Thyroid gland (tissue), 4 donors: ENCODE data around the gene TCF3. TPM values are rescaled to one million over a fixed set of nuclear protein-coding genes. Genes with fewer than 3 reads are reported as not detected.
A peak's percentile ranks its signal among the peaks of the same experiment; 100 is the strongest.

ENCODE experiments used
- DNase-seq, 2 donors: peaks; one replicate each; pipeline ENCODE4 v3.0.0-alpha.2; 2019
- H3K27ac ChIP-seq, 3 donors: fragments of 200-600 bp; sonication (generic); 1 replicate in 2 of 3; 2 replicates in 1 of 3; pipeline ENCODE4 v1.5.1; 2016 to 2019; ENCODE audit warnings: mild to moderate bottlenecking in 1 of 3, moderate library complexity in 1 of 3
- H3K27me3 ChIP-seq: fragments of 200-600 bp; sonication (generic); one replicate; pipeline ENCODE4 v1.5.1; 2019
- H3K36me3 ChIP-seq, 2 donors: fragments of 200-600 bp; sonication (generic); one replicate each; pipeline ENCODE4 v1.5.1; 2016 to 2019
- H3K4me1 ChIP-seq, 2 donors: fragments of 200-600 bp; sonication (generic); one replicate each; pipeline ENCODE4 v1.5.1; 2017 to 2019
- H3K4me3 ChIP-seq, 3 donors: fragments of 200-600 bp; sonication (generic); replicated peaks in 1 of 3; 1 replicate in 2 of 3; 2 replicates in 1 of 3; pipeline ENCODE4 v1.5.1; 2016; ENCODE audit warnings: mild to moderate bottlenecking in 1 of 3
- H3K9me3 ChIP-seq: fragments of 200-600 bp; sonication (generic); one replicate; pipeline ENCODE4 v1.5.1; 2017
- CTCF ChIP-seq, 6 experiments: fragments of 200-600 bp in 3 of 6; fragments of 450-650 bp in 3 of 6; sonication (generic) in 3 of 6; IDR thresholded peaks; one replicate each; pipeline ENCODE4 v1.5.1; 2016 to 2019; ENCODE audit warnings: antibody characterized with exemption in 6 of 6, mild to moderate bottlenecking in 2 of 6, inconsistent platforms in 1 of 6, moderate library complexity in 1 of 6
- POLR2A ChIP-seq, 2 donors: fragments of 450-650 bp; IDR thresholded peaks; one replicate each; pipeline ENCODE4 v1.6.1; 2017; ENCODE audit warnings: antibody characterized with exemption in 2 of 2, mild to moderate bottlenecking in 2 of 2, moderate library complexity in 1 of 2
- WGBS, 2 donors: methylation state at CpG; one replicate each; pipeline ENCODE4 v1.1.5; 2017; 5-methylcytosine and 5-hydroxymethylcytosine counted together
- intact Hi-C: fragments of 100-400 bp; cut with DNase I; formaldehyde crosslinking; loops from one replicate; pipeline ENCODE4 v1.15.1; 2023
- total RNA-seq, 4 donors: library from RNA; depleted of rRNA; stranded (reverse); fragments of >200 nt; gene quantifications; one replicate each; pipeline ENCODE4 v1.2.3, GENCODE V29; 2016

TCF3 gene
- total RNA-seq, 4 donors from 2014 or later: 28.6 to 70.6 (median 43.8) TPM

- no peak overlapping the region for H3K4me3 ChIP-seq
- TF ChIP-seq POLR2A (IDR thresholded peaks at IDR 0.05): no peak
- TF ChIP-seq CTCF (IDR thresholded peaks at IDR 0.05): no peak
- H3K4me1 ChIP-seq: peaks cover 30 to 37% of the 10 kb centered on the region in 2 donors
- no peak for DNase-seq
- intact Hi-C loops: loop anchor here (2.0 kb wide), 1 partner anchor 43 kb away; no protein-coding TSS in a partner anchor
- peak overlapping the region in 1 of 3 donors; percentile 80 for H3K27ac ChIP-seq
- H3K9me3 ChIP-seq: no peaks in the 10 kb centered on the region
- WGBS, 2 donors: 89 to 90% methylated on average over 19 of the region's 20 CpGs
- H3K27me3 ChIP-seq: no peaks in the 10 kb centered on the region
- no peaks in the 10 kb centered on the region for H3K36me3 ChIP-seq
These were observed 2.4 kb downstream of the TCF3 start for GRCh38 chr19:1649706-1650649.

GRCh38 chr19:1648920-1649541 is 3.4 kb downstream of the TCF3 start:
- H3K9me3 ChIP-seq: no peaks in the 10 kb centered on the region
- no peaks in the 10 kb centered on the region for H3K27me3 ChIP-seq
- H3K27ac ChIP-seq: peak overlapping the region; percentile 42 to 80 (median 49)
- no peaks in the 10 kb centered on the region for H3K36me3 ChIP-seq
- no peak overlapping the region for H3K4me3 ChIP-seq
- TF ChIP-seq POLR2A (IDR thresholded peaks at IDR 0.05) (no peak), CTCF (IDR thresholded peaks at IDR 0.05) (no peak)
- intact Hi-C loops: no loop called here
- DNase-seq: peak; percentile 59 to 69
- WGBS, 2 donors: 63 to 68% methylated on average over 13 to 22 of the region's 23 CpGs
- H3K4me1 ChIP-seq: peaks cover 30 to 37% of the 10 kb centered on the region in 2 donors

DNA sequence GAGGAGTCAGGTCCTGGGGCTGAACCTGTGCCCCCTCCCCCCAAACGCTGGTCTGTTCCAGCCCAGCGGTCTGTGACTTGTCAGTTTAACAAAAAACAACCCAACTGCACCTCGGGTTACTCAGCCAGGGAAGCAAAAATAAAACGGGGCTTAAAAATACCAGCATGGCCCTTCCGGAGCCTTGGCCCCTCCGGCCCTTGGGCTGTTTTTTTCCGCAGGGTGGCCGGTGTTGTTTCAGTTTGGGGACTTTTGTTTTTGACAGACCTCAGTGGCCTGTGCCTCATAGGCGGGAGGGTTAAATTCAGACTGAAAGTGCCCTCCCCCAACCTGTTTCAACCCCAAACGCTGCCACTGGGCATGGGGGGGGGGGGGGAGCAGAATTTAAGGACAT is 4.0 kb downstream of the TCF3 start:
- 25 to 58% methylated on average over 10 of the region's 10 CpGs for WGBS, 2 donors
- no peaks in the 10 kb centered on the region for H3K9me3 ChIP-seq
- peak; percentile 63 to 69 for DNase-seq
- H3K27ac ChIP-seq: peak overlapping the region; percentile 42 to 80 (median 49)
- H3K4me1 ChIP-seq: peaks cover 30 to 36% of the 10 kb centered on the region in 2 donors
- no peaks in the 10 kb centered on the region for H3K27me3 ChIP-seq
- no peak overlapping the region for H3K4me3 ChIP-seq
- TF ChIP-seq POLR2A (IDR thresholded peaks at IDR 0.05): no peak
- TF ChIP-seq CTCF (IDR thresholded peaks at IDR 0.05): no peak
- intact Hi-C loops: no loop called here
- H3K36me3 ChIP-seq: no peaks in the 10 kb centered on the region

- Histone ChIP-seq H3K9me3 (no peaks in the 10 kb centered on the region), H3K4me1 (peaks cover 30 to 32% of the 10 kb centered on the region in 2 donors), H3K27me3 (no peaks in the 10 kb centered on the region), H3K27ac (peak overlapping the region; percentile 4 to 80 (median 49)), H3K36me3 (no peaks in the 10 kb centered on the region), H3K4me3 (no peak overlapping the region)
- TF ChIP-seq CTCF (IDR thresholded peaks at IDR 0.05) (no peak), POLR2A (IDR thresholded peaks at IDR 0.05) (no peak)
- DNase-seq: no peak
- intact Hi-C loops: no loop called here
- WGBS, 2 donors: 81 to 85% methylated on average over 30 to 36 of the region's 41 CpGs
These were observed 4.6 kb downstream of the TCF3 start for GRCh38 chr19:1647501-1648458.
